Activated CD4-positive, CD25-positive, alpha-beta regulatory T cell (primary cell): ENCODE data around the gene CHEK2.
"Not testable (repeated sequence)": the region's sequence is repeated elsewhere in the genome, so short reads cannot be mapped to it uniquely, and the experiment has no call there.

ENCODE experiments used
- DNase-seq, 4 experiments: peaks; one replicate each; lab custom pipeline; 2025; lab: John Stamatoyannopoulos, UW

The CHEK2 gene

DNA sequence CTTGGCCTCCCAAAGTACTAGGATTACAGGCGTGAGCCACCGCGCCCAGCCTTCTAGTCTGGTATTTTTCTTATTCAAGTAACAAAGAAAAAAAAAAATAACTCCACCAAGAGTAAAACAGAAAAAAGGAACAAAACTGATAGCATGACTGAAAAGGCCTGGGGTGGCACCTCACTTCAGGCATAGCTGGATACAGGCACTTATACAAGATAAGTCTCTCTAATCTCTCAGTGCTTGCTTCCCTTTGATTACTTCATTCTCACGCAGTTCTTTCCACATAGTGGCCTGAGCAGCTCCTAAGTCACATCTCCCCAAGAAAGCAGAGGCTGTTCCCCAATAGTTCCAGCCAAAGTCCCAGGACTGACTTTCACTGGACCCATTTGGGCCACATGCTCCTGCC is 58.7 kb downstream of the CHEK2 start:
- not testable (repeated sequence) for DNase-seq

DNA sequence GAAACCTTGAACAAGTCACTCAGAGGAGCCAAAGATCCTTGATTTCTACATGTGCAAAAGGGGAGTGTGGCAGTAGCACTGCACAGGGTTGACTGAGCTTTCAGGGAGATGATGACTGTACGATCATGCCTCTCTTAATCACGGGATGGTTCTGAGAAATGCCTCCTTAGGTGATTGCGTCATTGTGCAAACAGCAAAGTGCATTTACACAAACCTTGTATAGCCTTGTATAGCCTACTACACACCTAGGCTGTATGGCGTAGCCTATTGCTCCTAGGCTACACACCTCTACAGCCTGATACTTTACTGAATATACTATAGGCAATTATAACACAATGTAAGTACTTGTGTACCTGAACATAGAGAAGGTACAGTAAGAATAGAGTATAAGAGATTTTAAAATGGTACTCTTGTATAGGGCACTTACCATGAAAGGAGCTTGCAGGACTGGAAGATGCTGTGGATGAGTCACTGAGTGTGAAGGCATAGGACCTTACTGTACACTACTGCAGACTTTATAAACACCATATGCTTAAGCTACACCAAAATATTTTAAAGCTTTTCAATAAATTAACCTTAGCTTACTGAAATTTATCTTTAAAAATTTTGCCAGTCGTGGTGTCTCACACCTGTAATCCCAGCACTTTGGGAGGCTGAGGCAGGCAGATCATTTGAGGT is 60.7 kb downstream of the CHEK2 start:
- DNase-seq: not testable (repeated sequence)

DNA sequence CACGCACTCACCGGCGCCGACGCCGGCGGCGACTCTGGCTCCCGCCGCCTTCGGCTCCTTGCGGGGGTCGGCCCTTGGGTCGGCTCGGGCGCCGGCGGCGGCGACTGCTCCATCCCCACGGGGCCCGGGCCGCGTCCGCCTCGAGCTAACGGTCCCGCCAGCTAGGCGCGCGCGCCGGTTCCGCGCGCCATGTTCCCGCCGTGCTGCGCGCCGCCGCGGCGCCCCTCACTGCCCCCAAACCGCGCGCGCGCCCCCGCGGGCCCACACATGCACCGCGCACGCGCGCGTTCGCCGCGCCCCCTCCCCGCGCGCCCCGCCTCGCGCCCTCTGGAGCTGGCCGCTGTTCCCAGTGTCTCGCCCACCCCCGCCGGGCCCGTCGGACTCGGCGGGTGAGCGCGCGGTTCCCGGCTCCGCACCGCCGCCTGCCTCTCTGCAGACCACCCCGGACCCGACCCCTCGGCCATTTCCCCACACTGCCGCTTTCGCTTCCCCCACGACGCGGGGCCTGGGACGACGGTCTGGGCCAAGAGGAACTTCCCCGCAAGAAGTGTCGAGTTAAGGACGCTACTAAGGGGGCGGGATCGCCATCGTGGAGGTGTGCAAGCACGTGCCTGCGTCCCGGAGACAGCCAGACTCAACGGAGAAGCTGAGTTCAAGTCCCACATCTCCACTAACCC is 61.9 kb downstream of the CHEK2 start, which contains the start of gene TTC28:
Gene TTC28 (minus strand): TSS at position 230 of the 677 bp plus-strand sequence. CDS start 117 bp downstream, at position 113.
- DNase-seq: not testable (repeated sequence)

DNA sequence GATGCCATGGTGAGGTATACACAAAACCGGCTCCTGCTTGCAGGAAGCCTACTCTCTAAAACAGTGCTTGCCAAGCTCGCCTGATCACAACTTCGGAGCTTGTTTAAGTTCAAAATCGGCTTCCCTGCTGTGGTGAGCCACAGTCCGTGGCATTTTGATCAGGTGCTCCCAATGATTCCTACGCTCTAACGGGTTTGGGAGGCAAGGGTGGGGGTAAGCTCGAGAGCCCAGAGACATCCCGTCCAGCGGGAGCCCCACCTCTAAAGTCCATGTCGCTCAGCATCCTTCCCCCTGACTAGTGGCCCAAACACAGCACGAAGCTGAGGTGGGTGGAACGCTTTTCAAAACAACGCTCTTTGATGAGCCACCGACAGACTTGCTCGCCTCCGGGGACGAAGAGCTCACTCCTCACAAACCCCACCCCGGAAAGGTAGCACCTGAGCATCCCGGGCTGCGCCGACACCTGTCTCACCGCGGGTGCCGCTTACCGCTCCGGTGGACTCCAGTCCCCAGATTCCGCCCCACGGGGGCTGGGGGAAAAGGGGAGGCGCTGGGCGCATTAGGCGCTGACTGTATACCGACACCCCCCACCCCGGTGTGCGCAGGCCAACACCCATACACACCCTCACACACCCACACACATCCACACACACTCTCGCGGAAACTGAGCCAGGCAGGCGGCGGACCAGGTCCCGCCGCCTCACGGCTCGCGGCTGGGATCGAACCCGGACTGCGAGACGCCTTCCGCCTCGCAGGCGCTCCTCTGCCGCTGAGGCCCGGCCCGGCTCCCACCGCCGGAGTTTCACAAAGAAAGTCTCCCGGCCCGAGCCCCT is 62.6 kb downstream of the CHEK2 start:
- not testable (repeated sequence) for DNase-seq

DNA sequence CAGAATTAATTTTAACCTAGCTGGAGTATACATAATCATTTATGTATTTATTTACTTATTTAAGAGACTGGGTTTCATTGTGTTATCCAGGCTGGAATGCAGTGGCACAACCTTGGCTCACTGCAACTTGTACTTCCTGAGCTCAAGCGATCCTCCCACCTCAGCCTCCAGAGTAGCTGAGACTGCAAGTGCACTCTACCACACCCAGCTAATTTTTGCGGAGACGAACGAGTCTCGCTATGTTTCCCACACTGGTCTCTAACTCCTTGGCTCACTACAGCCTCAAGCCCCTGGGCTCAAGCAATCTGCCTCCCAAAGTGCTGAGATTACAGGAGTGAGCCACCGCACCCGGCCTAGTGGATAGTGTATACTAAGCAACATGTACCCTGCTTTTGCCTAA is 63.5 kb downstream of the CHEK2 start:
- DNase-seq: not testable (repeated sequence)

DNA sequence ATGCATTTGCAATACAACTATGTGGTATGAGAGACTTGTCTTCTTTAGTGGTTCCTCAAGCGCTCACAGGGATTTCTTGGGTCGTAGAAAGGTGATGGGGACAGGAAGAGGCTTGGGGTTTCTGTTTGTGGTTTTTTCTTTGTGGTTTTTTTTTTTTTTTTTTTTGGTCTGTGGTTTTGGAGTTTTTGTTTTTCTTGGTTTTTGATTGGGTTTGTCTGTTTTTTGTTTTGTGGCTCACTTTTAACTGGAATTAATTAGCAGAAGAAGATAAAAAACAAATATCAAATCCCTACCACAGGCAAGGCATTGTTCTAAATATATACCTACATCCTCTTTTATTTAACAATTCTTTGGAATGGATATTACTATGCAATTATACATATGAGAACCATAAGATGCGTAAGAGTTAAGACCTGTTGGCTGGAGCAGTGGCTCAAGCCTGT is 67.5 kb downstream of the CHEK2 start:
- DNase-seq: no peak

DNA sequence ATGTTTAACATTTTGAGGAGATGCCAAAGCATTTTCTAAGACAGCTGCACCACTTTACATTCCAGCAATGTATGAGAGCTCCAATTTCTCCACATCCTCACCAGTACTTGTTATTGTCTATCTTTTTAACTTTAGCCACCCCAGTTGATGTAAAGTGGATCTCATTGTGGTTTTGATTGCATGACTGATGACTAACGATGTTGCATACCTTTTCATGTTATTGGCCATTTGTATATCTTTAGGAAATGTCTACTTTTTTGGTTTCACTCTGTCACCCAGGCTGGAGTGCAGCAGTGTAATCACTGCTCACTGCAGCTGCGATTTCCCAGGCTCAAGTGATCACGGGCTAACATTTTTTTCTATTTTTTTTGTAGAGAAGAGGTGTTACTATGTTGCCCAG is 70.9 kb downstream of the CHEK2 start:
- DNase-seq: no peak

DNA sequence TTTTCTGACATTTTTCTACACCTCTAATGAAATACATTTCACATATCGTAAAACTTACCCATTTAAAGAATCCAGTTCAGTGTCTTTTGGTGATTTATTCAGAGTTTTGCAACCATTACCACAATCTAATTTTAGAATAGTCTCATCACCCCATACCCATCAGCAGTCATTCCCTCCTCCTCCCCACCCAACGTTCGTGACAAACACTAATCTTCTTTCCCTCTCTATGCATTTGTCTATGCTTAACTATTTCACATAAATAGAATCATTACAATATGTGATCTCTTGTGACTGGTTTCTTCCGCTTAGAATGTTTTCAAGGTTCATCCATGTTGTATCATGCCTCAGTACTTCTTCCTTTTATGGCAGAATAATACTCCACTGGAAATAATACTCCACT is 71.5 kb downstream of the CHEK2 start:
- DNase-seq: no peak

DNA sequence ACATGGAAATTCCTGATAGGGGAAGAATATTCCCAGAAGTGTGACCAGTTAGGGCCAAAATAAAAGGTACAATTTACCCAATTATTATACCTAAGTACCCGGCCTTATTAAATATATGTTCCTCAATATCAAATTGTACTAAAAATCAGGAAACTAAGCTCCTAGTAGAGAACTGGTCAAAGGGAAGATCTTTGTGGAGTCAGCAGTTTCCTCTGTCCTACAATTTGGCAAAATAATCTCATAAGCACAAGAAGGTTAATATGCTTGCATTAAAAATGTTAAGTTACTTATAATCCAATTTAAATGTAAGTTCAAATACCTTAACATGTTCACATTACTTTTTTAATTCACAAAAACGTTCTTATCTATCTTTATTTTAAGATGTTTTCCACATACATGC is 72.2 kb downstream of the CHEK2 start:
- DNase-seq: no peak

DNA sequence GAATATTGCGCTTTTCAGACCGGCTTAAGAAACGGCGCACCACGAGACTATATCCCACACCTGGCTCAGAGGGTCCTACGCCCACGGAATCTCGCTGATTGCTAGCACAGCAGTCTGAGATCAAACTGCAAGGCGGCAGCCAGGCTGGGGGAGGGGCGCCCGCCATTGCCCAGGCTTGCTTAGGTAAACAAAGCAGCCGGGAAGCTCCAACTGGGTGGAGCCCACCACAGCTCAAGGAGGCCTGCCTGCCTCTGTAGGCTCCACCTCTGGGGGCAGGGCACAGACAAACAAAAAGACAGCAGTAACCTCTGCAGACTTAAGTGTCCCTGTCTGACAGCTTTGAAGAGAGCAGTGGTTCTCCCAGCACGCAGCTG is 78.1 kb downstream of the CHEK2 start:
- not testable (repeated sequence) for DNase-seq

DNA sequence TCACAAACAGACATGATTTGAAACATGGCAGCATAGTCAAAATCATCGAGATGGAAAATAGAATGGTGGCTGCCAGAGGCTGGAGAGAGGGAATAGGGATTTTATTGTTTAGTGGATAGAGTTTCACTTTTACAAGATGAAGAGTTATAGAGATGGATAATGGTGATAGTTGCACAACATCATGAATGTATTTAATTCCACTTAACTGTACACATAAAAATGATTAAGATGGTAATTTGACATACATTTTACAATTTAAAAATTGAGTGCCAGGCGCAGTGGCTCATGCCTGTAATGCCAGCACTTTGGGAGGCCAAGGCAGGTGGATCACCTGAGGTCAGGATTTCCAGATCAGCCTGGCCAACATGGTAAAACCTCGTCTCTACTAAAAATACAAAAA is 83.2 kb downstream of the CHEK2 start:
- DNase-seq: no peak

DNA sequence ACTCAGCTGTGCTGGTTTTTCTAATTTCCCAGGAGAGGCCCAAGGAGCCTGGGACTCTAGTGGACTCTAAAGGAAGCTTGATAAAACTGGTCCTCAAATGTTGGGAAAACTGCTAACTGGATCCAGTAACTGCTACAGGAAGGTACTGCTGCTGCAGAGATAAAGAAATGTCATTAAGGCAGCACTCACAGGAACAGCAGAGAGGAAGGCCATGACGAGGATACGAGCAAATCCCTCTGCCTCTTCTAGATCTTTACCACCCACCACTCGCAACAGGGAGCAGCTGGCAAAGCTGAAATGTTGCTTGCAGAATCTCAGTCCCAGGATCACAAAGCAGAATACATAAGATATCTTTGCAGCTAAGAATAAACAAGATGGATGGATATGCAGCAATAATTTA is 85.4 kb downstream of the CHEK2 start:
- DNase-seq: no peak

DNA sequence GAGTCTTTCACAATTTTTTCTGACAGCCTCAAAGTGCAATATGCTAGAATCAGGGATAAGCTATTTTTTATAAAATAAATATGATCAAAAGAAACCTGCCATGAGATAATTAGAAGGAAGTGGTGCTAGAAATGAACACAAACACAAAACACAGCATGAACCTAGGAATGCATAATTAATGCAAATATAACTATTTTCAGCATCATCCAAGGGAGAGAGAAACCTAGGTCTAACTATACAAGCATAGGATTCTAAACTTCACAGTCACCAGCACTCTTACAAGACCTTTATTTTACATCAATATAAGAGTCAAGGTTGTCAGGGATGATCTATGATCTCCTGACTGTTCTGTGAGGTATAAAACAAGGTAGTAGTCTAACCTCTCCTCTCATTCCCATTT is 91.2 kb downstream of the CHEK2 start:
- no peak for DNase-seq

DNA sequence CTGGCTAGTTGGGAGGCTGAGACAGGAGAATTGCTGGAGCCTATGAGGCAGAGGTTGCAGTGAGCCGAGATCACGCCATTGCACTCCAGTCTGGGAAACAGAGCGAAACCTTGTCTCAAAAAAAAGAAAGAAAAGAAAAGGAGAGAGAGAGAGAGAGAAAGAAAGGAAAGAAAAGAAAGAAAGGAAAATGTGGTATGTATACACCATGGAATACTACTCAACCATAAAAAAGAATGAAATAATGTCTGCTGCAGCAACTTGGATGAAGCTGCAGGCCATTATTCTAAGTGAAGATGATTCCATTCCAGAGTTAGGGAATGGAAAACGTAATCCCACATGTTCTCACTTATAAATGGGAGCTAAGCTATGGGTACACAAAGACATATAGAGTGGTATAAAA is 92.8 kb downstream of the CHEK2 start:
- DNase-seq: no peak

DNA sequence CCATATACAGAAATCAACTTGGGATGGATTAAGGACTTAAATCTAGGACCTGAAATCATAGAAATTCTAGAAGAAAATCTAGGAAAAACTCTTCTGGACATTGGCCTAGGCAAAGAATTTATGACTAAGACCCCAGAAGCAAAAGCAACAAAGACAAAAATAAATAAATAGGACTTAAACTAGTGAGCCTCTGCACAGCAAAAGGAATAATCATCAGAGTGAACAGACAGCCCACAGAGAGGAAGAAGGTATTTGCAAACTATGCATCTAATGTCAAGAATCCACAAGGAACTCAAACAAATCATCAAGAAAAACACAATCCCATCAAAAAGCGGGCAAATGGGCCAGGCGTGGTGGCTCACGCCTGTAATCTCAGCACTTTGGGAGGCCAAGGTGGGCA is 94.4 kb downstream of the CHEK2 start:
- DNase-seq: no peak

DNA sequence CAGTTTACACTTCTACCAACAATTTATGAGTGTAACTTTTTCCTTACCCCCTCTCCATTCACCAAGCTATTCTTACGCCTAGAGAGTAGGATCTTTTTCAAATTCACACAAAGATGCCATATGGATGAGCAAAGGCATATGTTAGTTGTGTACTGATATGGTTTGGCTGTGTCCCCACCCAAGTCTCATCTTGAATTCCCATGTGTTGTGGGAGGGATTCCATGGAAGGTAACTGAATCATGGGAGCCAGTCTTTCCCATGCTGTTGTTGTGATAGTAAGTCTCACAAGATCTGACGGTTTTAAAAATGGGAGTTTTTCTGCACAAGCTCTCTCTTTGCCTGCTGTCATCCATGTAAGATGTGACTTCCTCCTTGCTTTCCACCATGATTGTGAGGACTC is 102.3 kb downstream of the CHEK2 start:
- no peak for DNase-seq
